T-helper 2 cell (primary cell): ENCODE data around the gene AKAP17A.
"Not testable (repeated sequence)": the region's sequence is repeated elsewhere in the genome, so short reads cannot be mapped to it uniquely, and the experiment has no call there.

Experiments used
- DNase-seq, 5 experiments: peaks; one replicate each; pipeline versions ENCODE4 v3.0.0 to v3.0.0-alpha.2; 2012 to 2022

Gene AKAP17A

DNA sequence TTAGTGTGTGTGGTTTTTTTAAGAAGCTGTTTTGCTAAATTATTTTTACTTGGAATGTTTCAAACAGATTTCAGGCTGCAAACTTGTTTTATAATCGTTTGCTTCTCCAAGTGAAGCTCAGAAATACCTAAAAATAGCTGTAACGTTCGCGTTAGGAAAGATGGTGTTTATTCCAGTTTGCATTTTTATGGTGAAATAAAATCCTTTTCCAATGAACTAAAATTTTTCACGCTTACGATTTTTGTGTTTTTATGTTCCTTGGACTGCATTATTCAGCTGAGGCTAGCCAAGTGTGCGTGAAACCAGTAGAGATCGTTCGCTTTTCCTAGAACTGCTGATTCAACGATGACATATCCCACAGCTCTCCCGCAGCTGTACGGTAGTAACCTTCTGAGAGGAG, 10.9 kb downstream of the AKAP17A start:
- no peak for DNase-seq

DNA sequence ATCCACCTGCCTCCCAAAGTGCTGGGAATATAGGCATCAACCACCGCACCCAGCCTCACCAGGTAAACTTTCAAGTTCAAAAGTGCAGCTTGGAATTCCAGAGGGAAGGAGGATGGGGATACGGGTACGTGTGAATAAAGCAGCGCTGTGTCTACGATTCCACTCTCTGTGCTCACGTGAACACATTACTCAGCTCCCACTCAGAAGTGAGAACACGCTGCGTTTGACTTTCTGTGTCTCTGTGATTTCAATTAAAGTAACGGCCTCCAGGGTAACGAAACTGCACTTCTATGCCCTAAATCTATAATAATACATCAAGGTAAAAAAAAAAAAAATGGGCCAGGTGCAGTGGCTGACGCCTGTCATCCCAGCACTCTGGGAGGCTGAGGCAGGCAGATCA, 15.1 kb downstream of the AKAP17A start:
- DNase-seq = no peak

DNA sequence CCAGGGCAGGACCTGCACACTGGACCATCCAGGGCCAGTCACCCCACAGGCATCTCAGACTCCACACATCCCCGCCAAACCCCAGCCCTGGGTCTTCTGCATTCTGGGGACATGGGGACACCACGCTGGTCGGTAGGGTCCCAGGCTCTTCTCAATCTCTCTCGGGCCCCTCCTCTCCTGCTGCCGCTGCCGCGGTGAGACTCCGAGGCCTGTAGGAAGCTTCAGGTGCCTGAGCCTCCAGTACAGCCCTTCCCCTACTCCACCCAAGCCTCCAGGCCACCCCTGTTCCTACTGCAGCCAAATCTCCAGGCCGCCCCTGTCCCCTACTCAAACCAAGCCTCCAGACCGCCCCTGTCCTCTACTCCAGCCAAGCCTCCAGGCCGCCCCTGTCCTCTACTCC, 17.9 kb downstream of the AKAP17A start:
- no peak for DNase-seq

DNA sequence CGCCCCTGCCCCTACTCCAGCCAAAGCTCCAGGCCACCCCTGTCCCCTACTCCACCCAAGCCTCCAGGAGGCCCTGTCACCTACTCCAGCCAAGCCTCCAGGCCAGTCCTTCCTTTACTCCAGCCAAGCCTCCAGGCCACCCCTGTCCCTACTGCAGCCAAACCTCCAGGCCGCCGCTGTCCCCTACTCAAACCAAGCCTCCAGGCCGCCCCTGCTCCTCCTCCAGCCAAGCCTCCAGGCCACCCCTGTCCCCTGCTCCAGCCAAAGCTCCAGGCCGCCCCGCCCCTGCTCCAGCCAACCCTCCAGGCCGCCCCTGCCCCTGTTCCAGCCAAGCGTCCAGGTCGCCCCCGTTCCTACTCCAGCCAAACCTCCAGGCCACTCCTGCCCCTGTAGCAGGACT, 18.4 kb downstream of the AKAP17A start:
- DNase-seq = no peak

DNA sequence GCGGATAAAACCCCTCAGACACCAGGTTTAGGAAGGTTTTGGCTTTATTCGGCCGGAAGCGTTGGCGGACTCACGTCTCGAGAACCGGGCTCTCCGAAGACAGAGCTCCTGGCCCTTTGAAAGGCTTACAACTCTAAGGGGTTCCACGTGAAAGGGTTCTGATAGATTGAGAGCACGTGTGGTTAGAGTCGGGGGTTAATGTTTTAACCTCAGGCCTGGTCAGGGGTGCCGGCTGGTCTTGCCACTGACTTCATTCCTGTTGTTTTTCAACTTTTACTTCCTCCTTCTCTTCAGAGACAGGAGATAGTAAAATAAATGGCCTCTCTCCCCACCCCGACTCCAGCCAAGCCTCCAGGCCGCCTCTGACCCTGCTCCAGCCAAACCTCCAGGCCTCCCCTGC, 18.8 kb downstream of the AKAP17A start:
- DNase-seq = no peak

DNA sequence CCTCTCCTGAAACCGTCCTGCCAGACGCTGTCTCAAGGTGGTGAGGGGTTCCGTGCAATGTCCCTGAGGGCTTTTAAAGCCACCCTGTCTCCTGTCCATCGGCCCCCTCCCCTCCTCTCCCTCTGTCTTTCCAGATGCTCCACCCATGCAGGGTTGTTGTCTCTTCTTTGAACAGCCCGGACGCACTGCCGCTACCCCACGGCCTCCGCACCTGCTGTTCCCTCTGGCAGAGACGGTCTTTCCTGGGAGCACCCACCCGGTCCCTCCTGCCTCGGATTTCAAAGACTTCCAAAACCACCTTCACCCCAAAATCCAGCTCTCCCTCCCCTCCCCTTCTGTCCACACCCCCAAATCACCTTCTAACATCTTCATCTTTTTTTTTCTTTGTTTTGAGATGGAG, 19.3 kb downstream of the AKAP17A start:
- no peak for DNase-seq

DNA sequence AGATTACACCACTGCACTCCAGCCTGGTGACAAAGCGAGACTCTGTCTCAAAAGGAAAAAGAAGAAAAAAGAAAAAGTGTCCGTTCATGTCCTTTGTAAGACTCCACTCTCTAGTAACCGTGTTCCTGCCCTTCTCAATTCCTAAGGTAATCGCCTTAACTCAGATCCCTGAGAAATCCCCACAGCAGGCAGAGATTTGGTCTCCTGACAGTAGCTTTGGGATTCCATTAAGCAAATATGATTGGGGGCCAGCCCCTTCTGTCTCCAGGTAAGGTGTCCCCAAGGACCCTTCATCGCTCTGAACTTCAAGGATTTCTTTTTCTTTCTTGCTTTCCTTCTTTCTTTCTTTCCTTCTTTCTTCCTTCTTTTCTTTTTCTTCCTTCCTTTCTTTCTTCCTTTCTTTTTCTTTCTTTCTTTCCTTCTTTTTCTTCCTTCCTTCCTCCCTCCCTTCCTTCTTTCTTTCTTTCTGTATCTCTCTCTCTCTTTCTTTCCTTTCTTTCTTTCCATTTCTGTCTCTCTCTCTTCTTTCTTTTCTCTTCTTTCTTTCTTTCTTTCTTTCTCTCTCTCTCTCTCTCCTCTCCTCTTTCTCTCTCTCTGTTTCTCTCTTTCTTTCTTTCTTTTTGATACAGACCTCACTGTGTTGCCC, 21.4 kb downstream of the AKAP17A start:
- DNase-seq = no peak

DNA sequence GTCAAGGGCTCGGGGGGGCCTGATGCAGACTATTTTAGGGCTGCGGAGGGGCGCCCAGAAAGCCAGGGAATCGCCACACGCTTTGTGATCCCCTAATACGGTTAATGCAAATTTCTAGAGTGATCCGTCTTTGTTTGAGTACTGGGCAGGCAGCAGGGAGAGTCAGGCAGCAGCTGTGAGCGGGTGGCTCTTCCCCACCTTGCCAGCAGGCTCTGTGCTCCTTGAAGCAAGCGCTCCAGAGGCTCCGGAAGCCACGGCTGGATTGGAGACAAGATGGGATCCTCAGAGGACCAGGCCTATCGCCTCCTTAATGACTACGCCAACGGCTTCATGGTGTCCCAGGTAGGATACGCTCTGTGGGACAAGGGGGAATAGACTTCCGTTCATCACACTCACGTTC, 23.5 kb downstream of the AKAP17A start, which contains the start of gene ASMT:
Gene ASMT, plus strand, starts transcription at position 133 of the 400 bp plus-strand sequence. Its CDS starts 141 bp downstream, at position 274.
- DNase-seq = no peak

DNA sequence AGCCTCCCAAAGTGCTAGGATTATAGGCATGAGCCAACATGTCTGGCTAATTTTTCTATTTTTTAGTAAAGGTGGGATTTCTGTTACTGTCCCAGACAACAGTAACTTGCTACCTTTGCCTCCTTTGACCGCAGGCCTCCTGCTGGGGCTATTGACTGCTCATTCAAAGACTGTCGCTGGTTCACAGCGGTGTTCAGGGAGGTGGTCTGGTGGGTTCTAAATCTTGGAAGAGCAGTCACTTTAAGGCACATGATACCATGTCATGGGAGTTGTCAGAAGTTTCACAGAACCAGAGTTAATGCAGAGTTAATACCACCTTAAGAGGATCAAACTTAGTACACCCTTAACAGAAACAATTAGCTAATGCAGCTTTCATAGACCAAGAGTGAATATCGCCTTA, 27.3 kb downstream of the AKAP17A start:
- no peak for DNase-seq

DNA sequence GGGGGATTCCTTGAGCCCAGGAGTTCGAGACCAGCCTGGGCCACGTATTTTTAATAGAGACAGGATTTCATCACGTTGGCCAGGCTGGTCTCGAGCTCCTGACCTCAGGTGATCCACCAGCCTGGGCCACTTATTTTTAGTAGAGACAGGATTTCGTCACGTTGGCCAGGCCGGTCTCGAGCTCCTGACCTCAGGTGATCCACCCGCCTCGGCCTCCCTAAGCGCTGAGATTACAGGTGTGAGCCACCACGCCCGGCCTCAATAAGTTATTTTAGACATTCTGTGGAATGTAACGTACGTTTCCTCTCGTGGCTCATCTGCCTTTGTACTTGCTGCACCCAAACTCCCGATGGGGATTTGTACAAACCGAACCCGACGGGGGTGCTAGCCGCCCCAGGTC, 32.3 kb downstream of the AKAP17A start:
- no peak for DNase-seq

DNA sequence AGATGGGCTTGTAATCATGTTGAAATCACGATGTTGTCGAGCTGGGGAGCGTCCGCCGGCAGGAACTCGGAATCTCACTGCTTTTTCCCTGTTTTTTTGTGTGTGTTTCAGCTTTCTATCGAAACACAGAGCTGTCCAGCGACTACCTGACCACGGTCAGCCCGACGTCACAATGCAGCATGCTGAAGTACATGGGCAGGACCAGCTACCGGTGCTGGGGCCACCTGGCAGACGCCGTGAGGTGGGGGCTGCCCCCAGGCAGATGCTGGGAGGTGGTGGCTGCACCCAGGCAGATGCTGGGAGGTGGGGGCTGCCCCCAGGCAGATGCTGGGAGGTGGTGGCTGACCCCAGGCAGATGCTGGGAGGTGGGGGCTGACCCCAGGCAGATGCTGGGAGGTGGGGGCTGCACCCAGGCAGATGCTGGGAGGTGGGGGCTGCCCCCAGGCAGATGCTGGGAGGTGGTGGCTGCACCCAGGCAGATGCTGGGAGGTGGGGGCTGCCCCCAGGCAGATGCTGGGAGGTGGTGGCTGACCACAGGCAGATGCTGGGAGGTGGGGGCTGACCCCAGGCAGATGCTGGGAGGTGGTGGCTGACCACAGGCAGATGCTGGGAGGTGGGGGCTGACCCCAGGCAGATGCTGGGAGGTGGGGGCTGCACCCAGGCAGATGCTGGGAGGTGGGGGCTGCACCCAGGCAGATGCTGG, 32.9 kb downstream of the AKAP17A start:
- DNase-seq = not testable (repeated sequence)

DNA sequence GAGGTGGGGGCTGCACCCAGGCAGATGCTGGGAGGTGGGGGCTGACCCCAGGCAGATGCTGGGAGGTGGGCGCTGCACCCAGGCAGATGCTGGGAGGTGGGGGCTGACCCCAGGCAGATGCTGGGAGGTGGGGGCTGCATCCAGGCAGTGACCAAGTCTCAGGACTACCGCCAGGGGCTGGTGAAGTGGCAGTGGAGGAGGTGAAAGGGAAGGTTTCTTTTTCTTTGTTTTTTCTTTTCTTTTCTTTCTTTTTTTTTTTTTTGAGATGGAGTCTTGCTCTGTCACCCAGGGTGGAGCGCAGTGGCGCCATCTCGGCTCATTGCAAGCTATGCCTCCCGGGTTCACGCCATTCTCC, 33.4 kb downstream of the AKAP17A start:
- not testable (repeated sequence) for DNase-seq

DNA sequence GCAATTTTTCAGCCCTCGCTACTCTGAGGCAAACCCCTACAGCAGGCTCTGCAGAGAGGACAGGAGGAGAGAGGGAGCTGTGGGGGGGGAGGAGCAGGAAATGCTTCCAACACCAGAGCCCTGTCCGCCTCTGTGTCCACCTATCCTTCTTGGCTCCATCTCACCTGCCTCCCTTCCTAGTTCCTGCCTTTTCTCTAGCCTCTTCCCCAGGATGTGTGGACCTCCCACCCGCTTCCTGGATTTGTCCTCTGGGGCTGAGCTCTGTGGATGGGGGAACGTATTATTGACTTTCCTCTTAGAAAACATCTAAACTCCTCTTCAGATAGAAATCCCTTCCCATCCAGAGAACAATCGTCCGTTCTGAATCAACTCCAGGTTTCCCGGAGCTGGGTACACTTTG, 37.8 kb downstream of the AKAP17A start:
- no peak for DNase-seq

DNA sequence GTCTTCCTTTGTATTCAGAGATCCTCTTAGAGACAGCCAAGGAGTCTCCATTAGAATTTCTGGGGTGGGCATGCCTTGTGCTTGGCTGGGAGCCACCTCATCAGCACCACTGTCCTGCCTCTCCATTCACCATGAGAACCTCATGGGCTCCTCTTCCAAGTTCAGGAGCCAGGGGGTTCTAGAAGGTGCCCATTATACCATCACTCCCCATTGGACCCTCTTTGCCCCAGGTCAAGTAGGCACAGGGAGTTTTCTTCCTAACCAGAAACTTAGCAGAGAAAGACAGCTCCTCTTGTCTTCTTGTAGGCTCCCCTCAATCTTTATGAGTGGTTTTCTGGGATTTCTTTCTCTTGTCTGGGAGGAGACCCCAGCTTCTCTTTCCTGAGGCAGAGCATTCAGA, 54.6 kb downstream of the AKAP17A start:
- no peak for DNase-seq

DNA sequence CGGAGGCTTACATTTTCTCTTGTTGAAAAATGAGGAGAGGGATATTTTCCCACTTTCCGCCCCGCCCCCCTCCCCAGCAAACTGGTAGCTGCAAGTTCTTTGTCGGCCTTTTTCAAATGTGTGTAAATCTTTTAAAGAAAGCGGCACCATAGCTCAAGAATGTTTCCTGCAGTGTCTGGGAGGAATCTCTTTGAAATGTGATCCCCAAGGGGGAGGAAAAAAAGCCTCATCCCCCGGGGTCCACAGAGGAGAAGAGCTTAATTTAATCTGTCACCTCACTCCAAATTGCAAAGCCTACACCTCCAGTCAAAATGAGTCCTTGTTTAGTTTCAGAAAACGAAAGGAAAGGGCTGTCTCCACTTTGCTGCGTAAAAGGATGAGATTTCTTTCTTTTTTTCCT, 58.2 kb downstream of the AKAP17A start:
- no peak for DNase-seq
